Muscle layer of duodenum (tissue), 2 donors: ENCODE data around the gene NAIP.
"Not testable (repeated sequence)": the region's sequence is repeated elsewhere in the genome, so short reads cannot be mapped to it uniquely, and the experiment has no call there.

Experiments
- H3K27ac ChIP-seq: one replicate; pipeline ENCODE4 v1.7.0; 2013; ENCODE audit warnings: mild to moderate bottlenecking, low read length
- H3K27me3 ChIP-seq: one replicate; pipeline ENCODE4 v1.7.0; 2013; ENCODE audit warnings: low read depth, mild to moderate bottlenecking, control low read depth, low read length
- H3K36me3 ChIP-seq, 2 donors: one replicate each; pipeline ENCODE4 v1.7.0; 2013; ENCODE audit warnings: low read length in 2 of 2, control low read depth in 1 of 2, mild to moderate bottlenecking in 1 of 2; ENCODE audit not compliant: insufficient read depth in 2 of 2, control insufficient read depth in 1 of 2
- H3K4me1 ChIP-seq, 2 donors: one replicate each; pipeline ENCODE4 v1.7.0; 2013; ENCODE audit warnings: low read length in 2 of 2, mild to moderate bottlenecking in 2 of 2, control low read depth in 1 of 2, moderate library complexity in 1 of 2; ENCODE audit not compliant: insufficient read depth in 2 of 2, control insufficient read depth in 1 of 2
- H3K4me3 ChIP-seq, 2 donors: one replicate each; pipeline ENCODE4 v1.7.0; 2013; ENCODE audit warnings: low read length in 2 of 2, low read depth in 1 of 2, mild to moderate bottlenecking in 1 of 2
- H3K9me3 ChIP-seq, 2 donors: one replicate each; pipeline ENCODE4 v1.7.0; 2013; ENCODE audit warnings: low read length in 2 of 2, control low read depth in 1 of 2, mild to moderate bottlenecking in 1 of 2; ENCODE audit not compliant: control insufficient read depth in 1 of 2
- donor health status: healthy.

NAIP gene

GRCh38 chr5:71011194-71011792 is 13.8 kb downstream of the NAIP start:
- Histone ChIP-seq H3K4me3 (no peak overlapping the region), H3K27ac (no peak overlapping the region), H3K4me1 (no peaks in the 10 kb centered on the region), H3K36me3 (no peaks in the 10 kb centered on the region), H3K9me3 (no peaks in the 10 kb centered on the region), H3K27me3 (no peaks in the 10 kb centered on the region)

GRCh38 chr5:71006983-71007382 is 18.2 kb downstream of the NAIP start:
- H3K27ac ChIP-seq, H3K9me3 ChIP-seq, H3K27me3 ChIP-seq, H3K4me3 ChIP-seq, H3K36me3 ChIP-seq, H3K4me1 ChIP-seq: not testable (repeated sequence)

- not testable (repeated sequence) for H3K27me3 ChIP-seq, H3K27ac ChIP-seq, H3K9me3 ChIP-seq, H3K4me3 ChIP-seq, H3K4me1 ChIP-seq, H3K36me3 ChIP-seq
Measured at GRCh38 chr5:70984882-70985281, 40.3 kb downstream of the NAIP start.

- H3K4me1 ChIP-seq, H3K36me3 ChIP-seq, H3K4me3 ChIP-seq, H3K9me3 ChIP-seq, H3K27me3 ChIP-seq, H3K27ac ChIP-seq: not testable (repeated sequence)
Measured at GRCh38 chr5:70967220-70967619, 57.9 kb downstream of the NAIP start.

- H3K4me1 ChIP-seq, H3K27ac ChIP-seq, H3K27me3 ChIP-seq, H3K9me3 ChIP-seq, H3K36me3 ChIP-seq, H3K4me3 ChIP-seq: not testable (repeated sequence)
Measured at GRCh38 chr5:70964531-70964930, 60.6 kb downstream of the NAIP start.

GRCh38 chr5:70953068-70953467 is 72.1 kb downstream of the NAIP start:
- H3K4me1 ChIP-seq, H3K27me3 ChIP-seq, H3K4me3 ChIP-seq, H3K9me3 ChIP-seq, H3K36me3 ChIP-seq, H3K27ac ChIP-seq: not testable (repeated sequence)

GRCh38 chr5:70932560-70932959 is 92.6 kb downstream of the NAIP start:
- H3K9me3 ChIP-seq, H3K27ac ChIP-seq, H3K4me1 ChIP-seq, H3K27me3 ChIP-seq, H3K4me3 ChIP-seq, H3K36me3 ChIP-seq: not testable (repeated sequence)

GRCh38 chr5:70931709-70932368 is 93.3 kb downstream of the NAIP start:
- not testable (repeated sequence) for H3K9me3 ChIP-seq, H3K4me1 ChIP-seq, H3K27ac ChIP-seq, H3K4me3 ChIP-seq, H3K36me3 ChIP-seq, H3K27me3 ChIP-seq

- not testable (repeated sequence) for H3K36me3 ChIP-seq, H3K27ac ChIP-seq
Measured at GRCh38 chr5:70925211-70925562, 100.0 kb downstream of the NAIP start.

More at GRCh38 chr5:70925211-70925562, 100.0 kb downstream of the NAIP start:
- H3K4me1 ChIP-seq, H3K9me3 ChIP-seq, H3K4me3 ChIP-seq, H3K27me3 ChIP-seq: not testable (repeated sequence)
